ENCODE data around the gene LIN54. TPM values are rescaled to one million over a fixed set of nuclear protein-coding genes. Genes with fewer than 3 reads are reported as not detected.

Gene LIN54
- total and polyA plus RNA-seq, 9 of the 15 experiments (the other 6 are each of a cell fraction or from before 2014, with no cell fraction given), result 2.2 to 22.5 (median 15.8) TPM

DNA sequence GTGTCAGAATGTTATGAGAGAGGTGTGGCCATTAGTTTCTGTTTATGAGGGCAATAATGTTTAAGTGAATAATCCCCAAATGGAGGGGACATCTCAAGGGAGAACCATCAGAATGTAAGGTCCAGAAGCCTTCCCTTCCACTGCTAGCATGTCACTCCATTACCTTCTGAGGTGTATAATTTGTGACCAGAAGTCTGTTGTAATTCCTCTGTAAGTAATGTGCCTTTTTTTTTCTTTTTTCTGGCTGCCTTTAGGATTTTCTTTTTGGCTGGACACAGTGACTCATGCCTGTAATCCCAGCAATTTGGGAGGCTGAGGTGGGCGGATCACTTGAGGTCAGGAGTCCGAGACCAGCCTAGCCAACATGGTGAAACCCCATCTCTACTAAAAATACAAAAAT, 13.6 kb upstream of the LIN54 start (continued):
- TF ChIP-seq NR2C2 (CRISPR knock-in tag; IDR thresholded peaks at IDR 0.05) (no peak), NR2C2 (tag; IDR thresholded peaks at IDR 0.05) (no peak), FIP1L1 (IDR thresholded peaks at IDR 0.05; ENCODE audit: low read depth, low read length, poor library complexity, severe bottlenecking) (no peak), PHF20 (IDR thresholded peaks at IDR 0.05; ENCODE audit: partially characterized antibody) (no peak), OTX1 (CRISPR knock-in tag; IDR thresholded peaks at IDR 0.05) (no peak), PHTF2 (CRISPR knock-in tag; IDR thresholded peaks at IDR 0.05) (no peak), ZNF280A (IDR thresholded peaks at IDR 0.05; ENCODE audit: low read depth, partially characterized antibody) (peak; percentile 47), SMARCA4 (IDR thresholded peaks at IDR 0.05) (no peak), TCF7L2 (IDR thresholded peaks at IDR 0.05; ENCODE audit: low read depth, low read length) (no peak), HOXB6 (CRISPR knock-in tag; IDR thresholded peaks at IDR 0.05; ENCODE audit: borderline replicate concordance) (no peak), WHSC1 (IDR thresholded peaks at IDR 0.05; ENCODE audit: low read length) (no peak), EWSR1 (IDR thresholded peaks at IDR 0.05; ENCODE audit: borderline replicate concordance, low read depth, partially characterized antibody) (no peak), CTCFL (IDR thresholded peaks at IDR 0.05; ENCODE audit: borderline replicate concordance, insufficient read depth, low read depth, low read length, poor library complexity, severe bottlenecking) (no peak), MYC (IDR thresholded peaks at IDR 0.05; ENCODE audit: low read depth, low read length) (no peak), MYC (CRISPR knock-in tag; IDR thresholded peaks at IDR 0.05; ENCODE audit: borderline replicate concordance, low read depth) (no peak), ZBTB26 (CRISPR knock-in tag; IDR thresholded peaks at IDR 0.05) (no peak), ZNF184 (CRISPR knock-in tag; IDR thresholded peaks at IDR 0.05) (no peak)
- TF ChIP-seq, protein P1, sequence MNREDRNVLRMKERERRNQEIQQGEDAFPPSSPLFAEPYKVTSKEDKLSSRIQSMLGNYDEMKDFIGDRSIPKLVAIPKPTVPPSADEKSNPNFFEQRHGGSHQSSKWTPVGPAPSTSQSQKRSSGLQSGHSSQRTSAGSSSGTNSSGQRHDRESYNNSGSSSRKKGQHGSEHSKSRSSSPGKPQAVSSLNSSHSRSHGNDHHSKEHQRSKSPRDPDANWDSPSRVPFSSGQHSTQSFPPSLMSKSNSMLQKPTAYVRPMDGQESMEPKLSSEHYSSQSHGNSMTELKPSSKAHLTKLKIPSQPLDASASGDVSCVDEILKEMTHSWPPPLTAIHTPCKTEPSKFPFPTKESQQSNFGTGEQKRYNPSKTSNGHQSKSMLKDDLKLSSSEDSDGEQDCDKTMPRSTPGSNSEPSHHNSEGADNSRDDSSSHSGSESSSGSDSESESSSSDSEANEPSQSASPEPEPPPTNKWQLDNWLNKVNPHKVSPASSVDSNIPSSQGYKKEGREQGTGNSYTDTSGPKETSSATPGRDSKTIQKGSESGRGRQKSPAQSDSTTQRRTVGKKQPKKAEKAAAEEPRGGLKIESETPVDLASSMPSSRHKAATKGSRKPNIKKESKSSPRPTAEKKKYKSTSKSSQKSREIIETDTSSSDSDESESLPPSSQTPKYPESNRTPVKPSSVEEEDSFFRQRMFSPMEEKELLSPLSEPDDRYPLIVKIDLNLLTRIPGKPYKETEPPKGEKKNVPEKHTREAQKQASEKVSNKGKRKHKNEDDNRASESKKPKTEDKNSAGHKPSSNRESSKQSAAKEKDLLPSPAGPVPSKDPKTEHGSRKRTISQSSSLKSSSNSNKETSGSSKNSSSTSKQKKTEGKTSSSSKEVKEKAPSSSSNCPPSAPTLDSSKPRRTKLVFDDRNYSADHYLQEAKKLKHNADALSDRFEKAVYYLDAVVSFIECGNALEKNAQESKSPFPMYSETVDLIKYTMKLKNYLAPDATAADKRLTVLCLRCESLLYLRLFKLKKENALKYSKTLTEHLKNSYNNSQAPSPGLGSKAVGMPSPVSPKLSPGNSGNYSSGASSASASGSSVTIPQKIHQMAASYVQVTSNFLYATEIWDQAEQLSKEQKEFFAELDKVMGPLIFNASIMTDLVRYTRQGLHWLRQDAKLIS (CRISPR knock-in tag; IDR thresholded peaks at IDR 0.05), result no peak
